ENCODE results near the gene ACADM. TPM values are rescaled to one million over a fixed set of nuclear protein-coding genes. Genes with fewer than 3 reads are reported as not detected.
A peak's percentile ranks its signal among the peaks of the same experiment; 100 is the strongest.

The ACADM gene
- total and polyA plus RNA-seq, 2 of the 13 experiments (the other 11 are each of a cell fraction or from before 2014, with no cell fraction given): 43.7 to 92.2 TPM

- TF ChIP-seq THAP7 (CRISPR knock-in tag; IDR thresholded peaks at IDR 0.05) (no peak), TARDBP (CRISPR knock-in tag; IDR thresholded peaks at IDR 0.05) (peak; percentile 74), TAF15 (IDR thresholded peaks at IDR 0.05; ENCODE audit: low read depth, low read length, poor library complexity, severe bottlenecking) (no peak), SATB2 (CRISPR knock-in tag; IDR thresholded peaks at IDR 0.05) (no peak), HOXA7 (CRISPR knock-in tag; IDR thresholded peaks at IDR 0.05) (no peak), NAIF1 (CRISPR knock-in tag; IDR thresholded peaks at IDR 0.05; ENCODE audit: borderline replicate concordance) (peak; percentile 89; the same call in 1 of the 2 replicates), ZNF180 (CRISPR knock-in tag; IDR thresholded peaks at IDR 0.05; ENCODE audit: borderline replicate concordance, low read depth) (no peak), ZNF367 (CRISPR knock-in tag; IDR thresholded peaks at IDR 0.05; ENCODE audit: borderline replicate concordance) (no peak), POLR2G (IDR thresholded peaks at IDR 0.05; ENCODE audit: low read depth, low read length) (peak; percentile 96), ZNF432 (CRISPR knock-in tag; IDR thresholded peaks at IDR 0.05; ENCODE audit: borderline replicate concordance) (no peak), FOXK1 (CRISPR knock-in tag; IDR thresholded peaks at IDR 0.05; ENCODE audit: borderline replicate concordance, low read depth) (peak; percentile 66; the same call in 1 of the 2 replicates), ATF2 (CRISPR knock-in tag; IDR thresholded peaks at IDR 0.05) (peak; percentile 50; the same call in 1 of the 2 replicates), ZSCAN9 (CRISPR knock-in tag; IDR thresholded peaks at IDR 0.05; ENCODE audit: borderline replicate concordance) (no peak), ZNF546 (CRISPR knock-in tag; conservative IDR thresholded peaks at IDR 0.05) (0 out of 2 replicates have a peak, but pooled peaks have one; percentile 56), ZNF878 (CRISPR knock-in tag; IDR thresholded peaks at IDR 0.05) (no peak; the same call in 1 of the 2 replicates), ZNF329 (CRISPR knock-in tag; IDR thresholded peaks at IDR 0.05; ENCODE audit: low read depth) (no peak), ZNF543 (CRISPR knock-in tag; IDR thresholded peaks at IDR 0.05) (peak; percentile 86), ZNF777 (CRISPR knock-in tag; IDR thresholded peaks at IDR 0.05) (no peak), ZNF335 (CRISPR knock-in tag; IDR thresholded peaks at IDR 0.05) (0 out of 2 replicates have a peak, but pooled peaks have one; percentile 87)
- TF ChIP-seq, protein P1, sequence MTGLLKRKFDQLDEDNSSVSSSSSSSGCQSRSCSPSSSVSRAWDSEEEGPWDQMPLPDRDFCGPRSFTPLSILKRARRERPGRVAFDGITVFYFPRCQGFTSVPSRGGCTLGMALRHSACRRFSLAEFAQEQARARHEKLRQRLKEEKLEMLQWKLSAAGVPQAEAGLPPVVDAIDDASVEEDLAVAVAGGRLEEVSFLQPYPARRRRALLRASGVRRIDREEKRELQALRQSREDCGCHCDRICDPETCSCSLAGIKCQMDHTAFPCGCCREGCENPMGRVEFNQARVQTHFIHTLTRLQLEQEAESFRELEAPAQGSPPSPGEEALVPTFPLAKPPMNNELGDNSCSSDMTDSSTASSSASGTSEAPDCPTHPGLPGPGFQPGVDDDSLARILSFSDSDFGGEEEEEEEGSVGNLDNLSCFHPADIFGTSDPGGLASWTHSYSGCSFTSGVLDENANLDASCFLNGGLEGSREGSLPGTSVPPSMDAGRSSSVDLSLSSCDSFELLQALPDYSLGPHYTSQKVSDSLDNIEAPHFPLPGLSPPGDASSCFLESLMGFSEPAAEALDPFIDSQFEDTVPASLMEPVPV (CRISPR knock-in tag; IDR thresholded peaks at IDR 0.05): peak; percentile 84; the same call in 1 of the 2 replicates
- TF ChIP-seq, protein P2, sequence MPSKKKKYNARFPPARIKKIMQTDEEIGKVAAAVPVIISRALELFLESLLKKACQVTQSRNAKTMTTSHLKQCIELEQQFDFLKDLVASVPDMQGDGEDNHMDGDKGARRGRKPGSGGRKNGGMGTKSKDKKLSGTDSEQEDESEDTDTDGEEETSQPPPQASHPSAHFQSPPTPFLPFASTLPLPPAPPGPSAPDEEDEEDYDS (CRISPR knock-in tag; IDR thresholded peaks at IDR 0.05): peak; percentile 88
- TF ChIP-seq, protein P3, sequence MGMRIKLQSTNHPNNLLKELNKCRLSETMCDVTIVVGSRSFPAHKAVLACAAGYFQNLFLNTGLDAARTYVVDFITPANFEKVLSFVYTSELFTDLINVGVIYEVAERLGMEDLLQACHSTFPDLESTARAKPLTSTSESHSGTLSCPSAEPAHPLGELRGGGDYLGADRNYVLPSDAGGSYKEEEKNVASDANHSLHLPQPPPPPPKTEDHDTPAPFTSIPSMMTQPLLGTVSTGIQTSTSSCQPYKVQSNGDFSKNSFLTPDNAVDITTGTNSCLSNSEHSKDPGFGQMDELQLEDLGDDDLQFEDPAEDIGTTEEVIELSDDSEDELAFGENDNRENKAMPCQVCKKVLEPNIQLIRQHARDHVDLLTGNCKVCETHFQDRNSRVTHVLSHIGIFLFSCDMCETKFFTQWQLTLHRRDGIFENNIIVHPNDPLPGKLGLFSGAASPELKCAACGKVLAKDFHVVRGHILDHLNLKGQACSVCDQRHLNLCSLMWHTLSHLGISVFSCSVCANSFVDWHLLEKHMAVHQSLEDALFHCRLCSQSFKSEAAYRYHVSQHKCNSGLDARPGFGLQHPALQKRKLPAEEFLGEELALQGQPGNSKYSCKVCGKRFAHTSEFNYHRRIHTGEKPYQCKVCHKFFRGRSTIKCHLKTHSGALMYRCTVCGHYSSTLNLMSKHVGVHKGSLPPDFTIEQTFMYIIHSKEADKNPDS (CRISPR knock-in tag; IDR thresholded peaks at IDR 0.05): peak; percentile 42; the same call in 1 of the 2 replicates
- TF ChIP-seq, protein P4, sequence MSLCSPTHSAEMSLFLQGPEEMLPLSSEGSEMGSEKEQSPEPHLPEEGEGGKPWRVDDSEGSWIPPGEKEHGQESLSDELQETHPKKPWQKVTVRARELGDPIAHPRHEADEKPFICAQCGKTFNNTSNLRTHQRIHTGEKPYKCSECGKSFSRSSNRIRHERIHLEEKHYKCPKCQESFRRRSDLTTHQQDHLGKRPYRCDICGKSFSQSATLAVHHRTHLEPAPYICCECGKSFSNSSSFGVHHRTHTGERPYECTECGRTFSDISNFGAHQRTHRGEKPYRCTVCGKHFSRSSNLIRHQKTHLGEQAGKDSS (CRISPR knock-in tag; IDR thresholded peaks at IDR 0.05; ENCODE audit: borderline replicate concordance, low read depth): no peak
Measured at GRCh38 chr1:75724472-75725022, at the start of gene ACADM (continued).
